NCI-H128 (cell line): ENCODE results near the gene NRIP1.

ENCODE experiments used
- DNase-seq: peaks from one replicate; lab custom pipeline; 2025; ENCODE audit not compliant: unreplicated experiment; lab: John Stamatoyannopoulos, UW

NRIP1 gene

GRCh38 chr21:15009837-15010363, 54.9 kb downstream of the NRIP1 start:
- no peak for DNase-seq

GRCh38 chr21:15007716-15008296, 57.0 kb downstream of the NRIP1 start:
- no peak for DNase-seq

DNA sequence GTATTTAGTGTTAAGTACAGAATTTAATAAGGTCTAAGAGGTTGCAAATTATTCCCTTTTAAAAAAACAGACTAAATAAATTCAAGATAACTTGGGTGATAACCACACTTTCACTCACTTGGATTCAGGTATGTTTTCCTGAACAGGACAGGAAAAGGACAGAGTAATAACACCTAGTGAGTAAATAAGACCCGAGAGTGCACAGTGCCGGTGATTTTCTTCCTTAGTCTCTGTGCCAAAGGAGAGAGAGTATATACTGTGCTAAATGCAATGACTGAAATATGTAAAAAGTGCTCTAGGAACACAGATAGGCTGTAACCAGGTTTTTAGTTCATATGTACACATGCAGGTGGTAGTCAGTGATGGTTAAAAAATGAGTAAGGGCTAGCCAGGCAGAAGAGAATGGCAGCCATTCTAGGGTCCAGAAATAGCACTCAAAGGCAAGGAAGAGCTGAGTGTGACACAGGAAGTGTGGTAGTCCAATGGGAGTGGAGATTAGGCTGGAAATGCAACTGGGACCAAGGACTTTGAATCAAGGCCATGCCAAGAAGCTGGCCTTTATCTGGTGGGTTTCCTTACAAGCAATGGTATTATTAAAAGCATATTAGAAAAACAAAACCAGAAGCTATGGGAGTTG, 58.1 kb downstream of the NRIP1 start:
- no peak for DNase-seq

GRCh38 chr21:15005391-15005790, 59.4 kb downstream of the NRIP1 start:
- DNase-seq: no peak

- DNase-seq: no peak
These were observed 60.0 kb downstream of the NRIP1 start for GRCh38 chr21:15004721-15005370.

GRCh38 chr21:15003463-15004135, 61.2 kb downstream of the NRIP1 start:
- no peak for DNase-seq

GRCh38 chr21:15001857-15002606, 62.8 kb downstream of the NRIP1 start:
- no peak for DNase-seq

- DNase-seq: no peak
These were observed 63.7 kb downstream of the NRIP1 start for GRCh38 chr21:15001113-15001512.

- DNase-seq: no peak
These were observed 64.7 kb downstream of the NRIP1 start for GRCh38 chr21:15000081-15000480.

DNA sequence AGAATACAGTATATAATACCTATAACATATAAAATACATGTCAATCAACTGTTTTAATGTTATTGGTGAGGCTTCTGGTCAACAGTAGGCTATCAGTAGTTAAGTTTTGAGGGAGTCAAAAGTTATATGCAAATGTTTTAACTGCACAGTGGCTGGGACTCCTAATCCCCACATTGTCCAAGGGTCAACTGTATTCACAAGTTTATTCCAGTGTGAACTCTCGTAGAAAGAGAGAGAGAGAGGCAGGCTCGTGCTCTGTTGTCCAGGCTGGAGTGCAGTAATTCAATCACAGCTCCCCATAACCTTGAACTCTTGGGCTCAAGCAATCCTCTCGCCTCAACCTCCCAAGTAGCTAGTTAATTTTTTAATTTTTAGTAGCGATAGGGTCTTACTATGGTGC, 66.0 kb downstream of the NRIP1 start:
- DNase-seq: no peak

- DNase-seq: no peak
These were observed 66.5 kb downstream of the NRIP1 start for GRCh38 chr21:14998336-14998735.

GRCh38 chr21:14995695-14996490, 68.9 kb downstream of the NRIP1 start:
- DNase-seq: no peak

DNA sequence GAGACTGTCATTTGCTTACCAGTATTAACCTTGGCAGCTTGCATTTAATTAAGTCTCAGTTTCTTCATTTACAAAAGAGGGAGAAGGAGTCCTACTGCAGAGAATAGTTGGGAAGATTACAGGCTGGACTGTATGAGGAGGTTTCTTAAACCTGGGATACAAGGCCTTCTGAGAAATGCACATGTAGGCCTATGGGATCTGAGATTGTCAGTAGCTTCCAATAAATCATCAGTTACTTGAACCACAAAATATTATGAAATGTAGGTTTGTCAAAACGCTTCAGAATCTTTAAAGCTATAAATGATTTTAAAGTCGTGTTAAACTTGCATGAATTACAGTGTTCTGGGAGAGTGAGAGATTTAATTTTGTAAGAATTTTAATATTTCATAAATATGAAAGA, 69.6 kb downstream of the NRIP1 start:
- DNase-seq: no peak

GRCh38 chr21:14993115-14993514, 71.7 kb downstream of the NRIP1 start:
- no peak for DNase-seq

DNA sequence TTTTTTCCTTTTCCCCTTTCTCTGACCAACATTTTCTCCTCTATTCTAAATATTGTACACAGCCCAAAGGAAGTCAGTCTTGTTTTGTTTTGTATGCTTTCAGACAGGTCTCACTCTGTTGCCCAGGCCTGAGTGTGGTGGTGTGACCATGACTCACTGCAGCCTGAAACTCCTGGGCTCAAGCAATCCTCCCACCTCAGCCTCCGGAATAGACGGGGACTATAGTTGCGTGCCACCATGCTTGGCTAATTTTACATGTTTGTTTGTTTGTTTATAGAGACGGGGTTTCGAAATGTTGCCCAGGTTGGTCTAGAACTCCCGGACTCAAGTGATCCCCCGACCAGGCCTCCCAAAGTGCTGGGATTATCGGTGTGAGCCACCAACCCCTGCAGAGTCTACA, 72.8 kb downstream of the NRIP1 start:
- DNase-seq: no peak

DNA sequence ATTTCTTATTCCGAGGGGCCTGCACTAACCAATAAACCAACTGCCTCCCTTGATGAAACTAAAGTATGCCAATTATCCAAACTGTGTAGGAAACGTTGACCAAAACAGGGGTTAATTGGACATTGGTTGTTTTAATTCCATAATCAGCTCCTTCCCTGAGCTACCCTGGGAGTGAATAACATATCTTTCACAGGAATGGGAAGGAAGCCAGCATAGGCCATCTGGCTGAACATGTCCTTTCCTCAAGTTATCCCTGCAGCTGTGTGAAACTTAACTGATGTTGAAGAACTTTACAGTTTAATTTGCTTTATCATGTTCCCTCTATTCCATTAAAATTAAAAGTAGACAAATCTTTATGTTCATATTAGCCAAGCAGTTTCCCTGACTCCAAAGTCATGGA, 75.4 kb downstream of the NRIP1 start:
- no peak for DNase-seq

DNA sequence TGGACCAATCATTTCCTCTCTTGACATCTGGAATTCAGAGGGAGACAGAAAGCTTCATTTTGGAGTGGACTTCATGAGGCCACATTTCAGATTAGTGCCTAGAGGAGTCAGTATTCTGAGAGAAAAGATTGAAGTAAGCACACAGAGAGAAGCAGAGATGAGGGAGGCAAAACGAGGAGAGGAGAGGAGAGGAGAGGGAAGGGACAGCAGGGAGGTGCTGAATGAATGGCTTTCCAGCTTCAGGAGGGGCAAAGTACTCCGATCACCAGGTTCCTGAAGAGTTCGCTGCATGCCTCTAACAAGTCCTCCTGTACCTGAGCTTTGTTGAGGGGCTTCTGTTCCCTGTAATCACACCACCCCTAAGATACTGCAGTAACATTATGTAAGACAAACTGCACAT, 76.0 kb downstream of the NRIP1 start:
- DNase-seq: no peak

DNA sequence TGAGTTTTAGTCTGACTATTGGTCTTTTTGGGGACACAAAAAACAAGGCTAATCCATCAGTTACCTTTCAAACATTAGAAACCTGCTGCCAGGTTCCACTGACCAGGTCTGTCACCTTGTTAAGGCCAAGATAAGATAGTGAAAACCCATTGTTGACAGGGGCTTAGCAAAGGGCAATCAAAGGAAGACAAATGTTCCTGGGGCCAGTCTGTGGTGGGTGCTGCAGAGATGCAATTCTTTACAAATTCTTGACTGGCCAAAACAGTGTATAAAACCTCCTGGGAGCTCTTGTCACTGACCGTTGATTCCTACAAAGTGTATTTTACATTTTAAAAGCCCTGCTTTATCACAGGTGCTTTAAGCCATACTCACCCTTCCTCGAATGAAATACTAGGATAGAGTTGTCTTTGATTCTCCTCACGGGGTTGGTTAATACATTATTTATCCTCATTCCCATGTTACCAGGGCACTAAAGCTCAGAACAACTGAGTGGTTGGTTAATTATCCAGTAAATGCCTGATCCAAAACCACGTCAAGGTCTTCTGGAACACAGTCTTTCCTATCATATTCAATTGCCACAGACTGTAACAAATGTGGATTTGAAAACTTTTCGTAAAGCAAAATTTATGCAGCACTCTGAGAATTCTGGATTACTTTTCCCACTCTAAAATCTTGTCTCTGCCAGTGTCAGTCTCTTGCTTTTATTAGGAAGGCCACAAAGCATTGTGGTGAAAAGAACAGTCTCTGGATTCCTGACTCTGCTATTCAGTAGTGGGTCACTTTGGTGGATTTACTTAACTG, 77.2 kb downstream of the NRIP1 start:
- DNase-seq: no peak

GRCh38 chr21:14985306-14985705, 79.5 kb downstream of the NRIP1 start:
- DNase-seq: no peak

- no peak for DNase-seq
These were observed 82.5 kb downstream of the NRIP1 start for GRCh38 chr21:14982336-14982735.
